Measurements from ENCODE around the gene GRID2. TPM values are rescaled to one million over a fixed set of nuclear protein-coding genes. Genes with fewer than 3 reads are reported as not detected.

The GRID2 gene
- total RNA-seq, 1 donor from 2014 or later, result not detected

- Histone ChIP-seq H3K27me3 (ENCODE audit: low read depth) (no peaks in the 10 kb centered on the region), H3K36me3 (no peaks in the 10 kb centered on the region), H3K4me3 (no peak overlapping the region), H3K9me3 (no peaks in the 10 kb centered on the region), H3K4me1 (no peaks in the 10 kb centered on the region), H3K27ac (no peak overlapping the region)
- intact Hi-C loops (cut with DNase I), result no loop called here
- DNase-seq, result no peak
- ATAC-seq, result no peak
- no peak for TF ChIP-seq CTCF (IDR thresholded peaks at IDR 0.05)
Observed at GRCh38 chr4:92357966-92358365, 54.2 kb downstream of the GRID2 start.

DNA sequence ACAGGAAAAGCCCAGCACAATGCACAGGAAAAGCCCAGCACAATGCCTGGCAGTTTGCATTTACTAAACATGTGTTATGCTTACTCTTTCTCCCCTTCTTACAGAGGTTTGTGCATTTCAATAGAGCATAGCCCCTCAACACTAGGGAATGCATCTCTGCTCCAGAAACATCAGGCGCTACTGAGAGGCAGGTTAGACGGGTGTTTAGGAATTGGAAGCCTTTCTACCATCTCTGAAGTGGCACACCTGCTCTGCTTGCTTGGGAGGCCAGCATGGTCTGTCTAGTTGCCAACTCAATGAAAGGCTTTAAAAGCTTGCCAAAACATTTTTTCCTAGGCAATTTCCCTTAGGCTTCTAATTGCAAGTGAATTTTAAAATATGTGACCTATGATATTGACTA, 55.7 kb downstream of the GRID2 start:
- no peaks in the 10 kb centered on the region for H3K9me3 ChIP-seq
- H3K4me3 ChIP-seq, result no peak overlapping the region
- no peaks in the 10 kb centered on the region for H3K27me3 ChIP-seq (ENCODE audit: low read depth)
- H3K4me1 ChIP-seq, result no peaks in the 10 kb centered on the region
- H3K36me3 ChIP-seq, result no peaks in the 10 kb centered on the region
- no peak overlapping the region for H3K27ac ChIP-seq
- ATAC-seq (no peak), DNase-seq (no peak)
- no peak for TF ChIP-seq CTCF (IDR thresholded peaks at IDR 0.05)
- intact Hi-C loops (cut with DNase I), result no loop called here

- Histone ChIP-seq H3K27me3 (ENCODE audit: low read depth) (no peaks in the 10 kb centered on the region), H3K4me3 (no peak overlapping the region), H3K27ac (no peak overlapping the region), H3K36me3 (no peaks in the 10 kb centered on the region), H3K9me3 (no peaks in the 10 kb centered on the region), H3K4me1 (no peaks in the 10 kb centered on the region)
- no peak for TF ChIP-seq CTCF (IDR thresholded peaks at IDR 0.05)
- intact Hi-C loops (cut with DNase I), result no loop called here
- no peak for DNase-seq
- ATAC-seq, result no peak
Observed at GRCh38 chr4:92362028-92362427, 58.3 kb downstream of the GRID2 start.

- Histone ChIP-seq H3K36me3 (no peaks in the 10 kb centered on the region), H3K27me3 (ENCODE audit: low read depth) (no peaks in the 10 kb centered on the region), H3K4me3 (no peak overlapping the region), H3K4me1 (no peaks in the 10 kb centered on the region), H3K27ac (no peak overlapping the region), H3K9me3 (no peaks in the 10 kb centered on the region)
- ATAC-seq (no peak), DNase-seq (no peak)
- intact Hi-C loops (cut with DNase I), result no loop called here
- no peak for TF ChIP-seq CTCF (IDR thresholded peaks at IDR 0.05)
Observed at GRCh38 chr4:92368653-92369052, 64.9 kb downstream of the GRID2 start.

GRCh38 chr4:92381616-92382015, 77.8 kb downstream of the GRID2 start:
- H3K9me3 ChIP-seq, result no peaks in the 10 kb centered on the region
- intact Hi-C loops (cut with DNase I), result no loop called here
- TF ChIP-seq CTCF (IDR thresholded peaks at IDR 0.05), result no peak
- H3K27me3 ChIP-seq (ENCODE audit: low read depth), result no peaks in the 10 kb centered on the region
- no peaks in the 10 kb centered on the region for H3K4me1 ChIP-seq
- H3K4me3 ChIP-seq, result no peak overlapping the region
- ATAC-seq (no peak), DNase-seq (no peak)
- H3K36me3 ChIP-seq, result no peaks in the 10 kb centered on the region
- H3K27ac ChIP-seq, result no peak overlapping the region

DNA sequence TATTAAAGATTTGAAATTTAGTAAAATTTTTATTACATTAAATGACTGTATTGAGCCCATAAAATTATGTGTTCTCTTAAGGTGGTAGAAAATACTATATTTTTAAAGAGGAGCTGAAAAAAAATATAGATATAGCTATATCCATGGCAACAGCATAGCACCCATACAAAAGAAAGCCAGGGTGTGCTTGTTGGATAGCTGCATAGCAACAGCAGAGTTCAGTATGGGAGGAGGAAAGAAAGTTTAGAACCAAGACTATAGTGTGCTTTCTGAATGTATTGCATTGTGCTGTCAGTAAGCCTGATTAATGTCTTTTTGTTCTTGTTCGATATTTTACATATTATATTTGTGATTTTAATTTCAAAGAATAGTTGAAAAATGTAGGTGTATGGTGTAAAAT, 78.4 kb downstream of the GRID2 start:
- Histone ChIP-seq H3K4me1 (no peaks in the 10 kb centered on the region), H3K27ac (no peak overlapping the region), H3K36me3 (no peaks in the 10 kb centered on the region), H3K27me3 (ENCODE audit: low read depth) (no peaks in the 10 kb centered on the region), H3K9me3 (no peaks in the 10 kb centered on the region), H3K4me3 (no peak overlapping the region)
- intact Hi-C loops (cut with DNase I), result no loop called here
- DNase-seq (no peak), ATAC-seq (no peak)
- no peak for TF ChIP-seq CTCF (IDR thresholded peaks at IDR 0.05)

Measured in lower lobe of right lung (tissue), 2 donors.